Esophagus mucosa (tissue), 1 donor: ENCODE measurements around the gene FTO. TPM values are rescaled to one million over a fixed set of nuclear protein-coding genes. Genes with fewer than 3 reads are reported as not detected.
A peak's percentile ranks its signal among the peaks of the same experiment; 100 is the strongest.

Source experiments
- ATAC-seq: fragments of 200-7000 bp; cut with Tn5 transposase; one replicate; pipeline ENCODE4 v1.9.1; 2020
- total RNA-seq: library from RNA; stranded (reverse); gene quantifications from one replicate; pipeline ENCODE4 v1.2.4, GENCODE V29; 2023
- donor health status: DM: yes; HTN: yes; CAD: no.

Gene FTO
- total RNA-seq, 1 donor from 2014 or later, result 33.3 TPM

- ATAC-seq, result no peak
Measured at GRCh38 chr16:54191163-54191562, 487.2 kb downstream of the FTO start.

- no peak for ATAC-seq
Measured at GRCh38 chr16:54191592-54191991, 487.6 kb downstream of the FTO start.

- no peak for ATAC-seq
Measured at GRCh38 chr16:54193013-54193664, 489.2 kb downstream of the FTO start.

- ATAC-seq, result peak; percentile 95
Measured at GRCh38 chr16:54193665-54194333, 489.8 kb downstream of the FTO start.

GRCh38 chr16:54194334-54194743 lies 490.4 kb downstream of the FTO start:
- ATAC-seq, result peak; percentile 66

- no peak for ATAC-seq
Measured at GRCh38 chr16:54197758-54198157, 493.8 kb downstream of the FTO start.

- ATAC-seq, result no peak
Measured at GRCh38 chr16:54199487-54200160, 495.7 kb downstream of the FTO start.

GRCh38 chr16:54200161-54200534 lies 496.2 kb downstream of the FTO start:
- ATAC-seq, result no peak

- no peak for ATAC-seq
Measured at GRCh38 chr16:54200720-54201119, 496.8 kb downstream of the FTO start.

- no peak for ATAC-seq
Measured at GRCh38 chr16:54201200-54201599, 497.2 kb downstream of the FTO start.

Other genes starting within 250 kb of the FTO start
- gene AKTIP, start 200.9 kb upstream of the FTO start, total RNA-seq, result 34.6 TPM
- gene RPGRIP1L, start 297 bp upstream of the FTO start, total RNA-seq, result 2.9 TPM